Liver (tissue), 9 donors: ENCODE results near the gene RRAS2. TPM values are rescaled to one million over a fixed set of nuclear protein-coding genes. Genes with fewer than 3 reads are reported as not detected.

ENCODE experiments used
- DNase-seq: peaks from one replicate; pipeline ENCODE4 v3.0.0-alpha.2; 2017; ENCODE audit warnings: low spot score
- H3K27ac ChIP-seq, 2 donors: one replicate each; pipeline ENCODE4 v1.7.0; 2013; ENCODE audit warnings: inconsistent platforms in 2 of 2, low read length in 2 of 2, control low read depth in 1 of 2, low read depth in 1 of 2, mild to moderate bottlenecking in 1 of 2
- H3K27me3 ChIP-seq, 4 donors: one replicate each; pipeline versions ENCODE4 v1.6.1 to v1.7.0; 2013; ENCODE audit warnings: low read length in 3 of 4, inconsistent platforms in 1 of 4, mild to moderate bottlenecking in 1 of 4, moderate library complexity in 1 of 4; ENCODE audit not compliant: control insufficient read depth in 4 of 4, insufficient read depth in 4 of 4
- H3K36me3 ChIP-seq, 4 donors: one replicate each; pipeline versions ENCODE4 v1.6.1 to v1.7.0; 2013; ENCODE audit warnings: low read length in 3 of 4, mild to moderate bottlenecking in 3 of 4, low read depth in 1 of 4, moderate library complexity in 1 of 4; ENCODE audit not compliant: control insufficient read depth in 4 of 4, insufficient read depth in 3 of 4
- H3K4me1 ChIP-seq, 4 donors: one replicate each; pipeline versions ENCODE4 v1.6.1 to v1.7.0; 2013; ENCODE audit warnings: low read length in 3 of 4, mild to moderate bottlenecking in 3 of 4, moderate library complexity in 1 of 4; ENCODE audit not compliant: control insufficient read depth in 4 of 4, insufficient read depth in 4 of 4
- H3K4me3 ChIP-seq, 3 donors: one replicate each; pipeline versions ENCODE4 v1.6.1 to v1.7.0; 2013; ENCODE audit warnings: low read length in 3 of 3, control low read depth in 1 of 3, low read depth in 1 of 3, mild to moderate bottlenecking in 1 of 3
- H3K9ac ChIP-seq, 2 donors: one replicate each; pipeline ENCODE4 v1.7.0; 2013; ENCODE audit warnings: low read length in 2 of 2, mild to moderate bottlenecking in 2 of 2, moderate library complexity in 2 of 2, control low read depth in 1 of 2, low read depth in 1 of 2
- H3K9me3 ChIP-seq, 4 donors: one replicate each; pipeline versions ENCODE4 v1.6.1 to v1.7.0; 2013; ENCODE audit warnings: low read length in 3 of 4; ENCODE audit not compliant: control insufficient read depth in 4 of 4
- EGR1 ChIP-seq, 2 donors: IDR thresholded peaks; 2 replicates each; pipeline ENCODE4 v1.6.1; 2016 to 2018; ENCODE audit warnings: antibody characterized with exemption in 2 of 2, low read depth in 2 of 2
- FOXA1 ChIP-seq: IDR thresholded peaks from 2 replicates; pipeline ENCODE4 v1.6.1; 2016; ENCODE audit warnings: antibody characterized with exemption
- FOXA2 ChIP-seq: IDR thresholded peaks from 2 replicates; pipeline ENCODE4 v1.6.1; 2016; ENCODE audit warnings: antibody characterized with exemption
- GABPA ChIP-seq, 2 donors: IDR thresholded peaks in 1 of 2; conservative IDR thresholded peaks in 1 of 2; 2 replicates each; pipeline ENCODE4 v1.6.1; 2016; ENCODE audit warnings: antibody characterized with exemption in 2 of 2, mild to moderate bottlenecking in 1 of 2, moderate library complexity in 1 of 2
- HNF4A ChIP-seq, 2 donors: conservative IDR thresholded peaks; 2 replicates each; pipeline ENCODE4 v1.6.1; 2016; ENCODE audit warnings: antibody characterized with exemption in 2 of 2, mild to moderate bottlenecking in 2 of 2
- JUND ChIP-seq, 2 donors: IDR thresholded peaks; 2 replicates each; pipeline ENCODE4 v1.6.1; 2016; ENCODE audit warnings: antibody characterized with exemption in 2 of 2
- NR2F2 ChIP-seq: IDR thresholded peaks from 2 replicates; pipeline ENCODE4 v1.6.1; 2016; ENCODE audit warnings: antibody characterized with exemption
- RAD21 ChIP-seq, 2 donors: IDR thresholded peaks; 2 replicates each; pipeline ENCODE4 v1.6.1; 2016; ENCODE audit warnings: antibody characterized with exemption in 2 of 2, mild to moderate bottlenecking in 2 of 2
- RXRA ChIP-seq, 2 donors: IDR thresholded peaks; 2 replicates each; pipeline ENCODE4 v1.6.1; 2017 to 2018; ENCODE audit warnings: antibody characterized with exemption in 2 of 2, mild to moderate bottlenecking in 1 of 2
- SP1 ChIP-seq: IDR thresholded peaks from 2 replicates; pipeline ENCODE4 v1.6.1; 2018; ENCODE audit warnings: antibody characterized with exemption, mild to moderate bottlenecking
- TAF1 ChIP-seq: conservative IDR thresholded peaks from 2 replicates; pipeline ENCODE4 v1.6.1; 2016; ENCODE audit warnings: antibody characterized with exemption, mild to moderate bottlenecking
- YY1 ChIP-seq: IDR thresholded peaks from 2 replicates; pipeline ENCODE4 v1.6.1; 2016; ENCODE audit warnings: antibody characterized with exemption, mild to moderate bottlenecking
- WGBS: extraction: QIAGEN DNeasy Blood & Tissue Kit; methylation state at CpG from one replicate; pipeline ENCODE4 v1.1.7; 2013; 5-methylcytosine and 5-hydroxymethylcytosine counted together
- polyA plus RNA-seq, 2 donors: library from polyadenylated mRNA; stranded (reverse) in 1 of 2; unstranded in 1 of 2; fragments of 200-250 nt in 1 of 2; fragments of >200 nt in 1 of 2; fragmentation: Nextera tagmentation in 1 of 2; extraction: Ambion mirVana in 1 of 2; gene quantifications; one replicate each; pipeline versions ENCODE4 v1.2.1 to v1.2.3, GENCODE V29; 2013 to 2015
- total RNA-seq, 2 donors: library from RNA; depleted of rRNA; stranded (reverse); fragments of >200 nt; gene quantifications; one replicate each; pipeline ENCODE4 v1.2.3, GENCODE V29; 2014
- TF ChIP-seq, protein P1 (sequence below): IDR thresholded peaks from 2 replicates; pipeline ENCODE4 v1.6.1; 2016; ENCODE audit warnings: antibody characterized with exemption
- TF ChIP-seq, protein P2 (sequence below): IDR thresholded peaks from 2 replicates; pipeline ENCODE4 v1.6.1; 2016; ENCODE audit warnings: antibody characterized with exemption
- TF ChIP-seq, protein P3 (sequence below): fragments of 150-350 bp; IDR thresholded peaks from 2 replicates; pipeline ENCODE4 v1.5.1; 2017; ENCODE audit warnings: improper control_type of control experiment, low read depth, low read length; ENCODE audit not compliant: missing input control
- TF ChIP-seq, protein P4 (sequence below): IDR thresholded peaks from 2 replicates; pipeline ENCODE4 v1.6.1; 2016; ENCODE audit warnings: antibody characterized with exemption, mild to moderate bottlenecking
- donor health status: healthy.
- donor health status: healthy.
- donor health status: healthy.
- donor health status: healthy.
- donor health status: healthy.

The RRAS2 gene
- total and polyA plus RNA-seq, 4 donors, result 11.2 to 23.8 (median 17.5) TPM

DNA sequence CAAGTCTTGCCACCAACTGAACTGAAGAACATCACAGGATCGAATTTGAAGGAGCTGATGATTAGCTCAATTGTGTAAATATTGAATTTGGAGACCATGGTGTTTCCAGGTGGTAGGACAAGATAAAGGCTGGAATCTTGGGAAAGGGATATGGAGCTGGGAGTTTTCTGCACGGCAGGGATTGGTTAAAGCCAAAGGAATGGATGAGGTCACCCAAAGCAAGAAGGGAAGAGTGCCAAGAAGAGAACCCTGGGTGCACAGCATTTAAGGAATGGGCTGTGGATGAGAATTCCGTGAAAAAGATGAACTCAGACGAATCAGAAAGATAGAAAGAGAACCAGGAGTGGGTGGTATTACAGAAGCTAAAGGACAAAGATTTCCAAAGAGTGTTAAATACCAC is 29.4 kb upstream of the RRAS2 start:
- H3K27ac ChIP-seq, result no peak overlapping the region

DNA sequence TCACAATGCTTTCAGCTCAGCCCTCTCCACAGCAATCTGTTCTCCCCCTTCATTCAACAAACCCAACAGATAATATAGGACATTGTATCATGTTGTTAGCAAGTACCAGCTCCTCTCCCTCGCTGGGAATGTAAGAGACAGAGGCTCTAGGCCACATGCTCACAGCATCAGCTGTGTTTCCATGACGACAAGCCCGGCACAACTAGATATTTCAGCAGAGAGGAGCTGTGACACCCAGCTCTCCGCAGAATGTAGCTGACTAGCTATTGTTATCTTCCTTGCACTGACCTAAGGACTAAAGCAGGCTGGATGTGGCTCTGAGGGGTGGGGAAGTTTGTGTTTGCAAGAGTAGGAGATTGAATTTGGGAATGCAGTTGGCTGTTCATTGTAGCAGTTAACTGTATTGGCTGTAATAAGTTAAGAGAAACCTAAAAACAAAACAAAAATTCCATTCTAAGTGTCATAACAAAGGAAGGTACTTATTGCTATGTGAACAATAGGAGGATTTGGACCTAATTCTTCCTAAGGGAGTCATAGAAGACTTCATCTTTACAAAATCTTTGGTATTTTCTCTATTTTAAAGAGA is 28.0 kb upstream of the RRAS2 start:
- no peak for DNase-seq
- Histone ChIP-seq H3K4me3 (no peak overlapping the region), H3K27me3 (no peaks in the 10 kb centered on the region), H3K4me1 (peaks cover 0 to 4% (median under 1%) of the 10 kb centered on the region in 4 donors), H3K27ac (no peak overlapping the region), H3K9me3 (no peaks in the 10 kb centered on the region), H3K36me3 (no peaks in the 10 kb centered on the region), H3K9ac (no peak overlapping the region)
- 78% methylated on average over 4 of the region's 4 CpGs for WGBS
- TF ChIP-seq HNF4A (conservative IDR thresholded peaks at IDR 0.05), result no peak
- TF ChIP-seq FOXA1, result no peak
- no peak for TF ChIP-seq EGR1 (IDR thresholded peaks at IDR 0.05; ENCODE audit: low read depth in 2 of 2)
- no peak for TF ChIP-seq SP1
- no peak for TF ChIP-seq YY1
- TF ChIP-seq, protein P1, sequence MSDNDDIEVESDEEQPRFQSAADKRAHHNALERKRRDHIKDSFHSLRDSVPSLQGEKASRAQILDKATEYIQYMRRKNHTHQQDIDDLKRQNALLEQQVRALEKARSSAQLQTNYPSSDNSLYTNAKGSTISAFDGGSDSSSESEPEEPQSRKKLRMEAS, result no peak
- TF ChIP-seq JUND (IDR thresholded peaks at IDR 0.05), result no peak
- TF ChIP-seq, protein P2, sequence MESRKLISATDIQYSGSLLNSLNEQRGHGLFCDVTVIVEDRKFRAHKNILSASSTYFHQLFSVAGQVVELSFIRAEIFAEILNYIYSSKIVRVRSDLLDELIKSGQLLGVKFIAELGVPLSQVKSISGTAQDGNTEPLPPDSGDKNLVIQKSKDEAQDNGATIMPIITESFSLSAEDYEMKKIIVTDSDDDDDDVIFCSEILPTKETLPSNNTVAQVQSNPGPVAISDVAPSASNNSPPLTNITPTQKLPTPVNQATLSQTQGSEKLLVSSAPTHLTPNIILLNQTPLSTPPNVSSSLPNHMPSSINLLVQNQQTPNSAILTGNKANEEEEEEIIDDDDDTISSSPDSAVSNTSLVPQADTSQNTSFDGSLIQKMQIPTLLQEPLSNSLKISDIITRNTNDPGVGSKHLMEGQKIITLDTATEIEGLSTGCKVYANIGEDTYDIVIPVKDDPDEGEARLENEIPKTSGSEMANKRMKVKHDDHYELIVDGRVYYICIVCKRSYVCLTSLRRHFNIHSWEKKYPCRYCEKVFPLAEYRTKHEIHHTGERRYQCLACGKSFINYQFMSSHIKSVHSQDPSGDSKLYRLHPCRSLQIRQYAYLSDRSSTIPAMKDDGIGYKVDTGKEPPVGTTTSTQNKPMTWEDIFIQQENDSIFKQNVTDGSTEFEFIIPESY, result no peak
- no peak for TF ChIP-seq GABPA (IDR thresholded peaks at IDR 0.05 in 1 of 2, conservative IDR thresholded peaks at IDR 0.05 in 1 of 2)
- no peak for TF ChIP-seq RXRA (IDR thresholded peaks at IDR 0.05)

More for the DNA sequence above, 29.4 kb upstream of the RRAS2 start:
- Histone ChIP-seq H3K9ac (no peak overlapping the region), H3K9me3 (no peaks in the 10 kb centered on the region), H3K4me1 (peaks cover 0 to 3% (median 0%) of the 10 kb centered on the region in 4 donors), H3K4me3 (no peak overlapping the region), H3K27me3 (no peaks in the 10 kb centered on the region), H3K36me3 (no peaks in the 10 kb centered on the region)
- 63% methylated on average over 4 of the region's 4 CpGs for WGBS
- TF ChIP-seq, protein P3, sequence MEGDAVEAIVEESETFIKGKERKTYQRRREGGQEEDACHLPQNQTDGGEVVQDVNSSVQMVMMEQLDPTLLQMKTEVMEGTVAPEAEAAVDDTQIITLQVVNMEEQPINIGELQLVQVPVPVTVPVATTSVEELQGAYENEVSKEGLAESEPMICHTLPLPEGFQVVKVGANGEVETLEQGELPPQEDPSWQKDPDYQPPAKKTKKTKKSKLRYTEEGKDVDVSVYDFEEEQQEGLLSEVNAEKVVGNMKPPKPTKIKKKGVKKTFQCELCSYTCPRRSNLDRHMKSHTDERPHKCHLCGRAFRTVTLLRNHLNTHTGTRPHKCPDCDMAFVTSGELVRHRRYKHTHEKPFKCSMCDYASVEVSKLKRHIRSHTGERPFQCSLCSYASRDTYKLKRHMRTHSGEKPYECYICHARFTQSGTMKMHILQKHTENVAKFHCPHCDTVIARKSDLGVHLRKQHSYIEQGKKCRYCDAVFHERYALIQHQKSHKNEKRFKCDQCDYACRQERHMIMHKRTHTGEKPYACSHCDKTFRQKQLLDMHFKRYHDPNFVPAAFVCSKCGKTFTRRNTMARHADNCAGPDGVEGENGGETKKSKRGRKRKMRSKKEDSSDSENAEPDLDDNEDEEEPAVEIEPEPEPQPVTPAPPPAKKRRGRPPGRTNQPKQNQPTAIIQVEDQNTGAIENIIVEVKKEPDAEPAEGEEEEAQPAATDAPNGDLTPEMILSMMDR, result no peak
- TF ChIP-seq TAF1 (no peak), YY1 (no peak), RAD21 (IDR thresholded peaks at IDR 0.05) (no peak), GABPA (IDR thresholded peaks at IDR 0.05 in 1 of 2, conservative IDR thresholded peaks at IDR 0.05 in 1 of 2) (no peak), HNF4A (conservative IDR thresholded peaks at IDR 0.05) (no peak), NR2F2 (no peak), RXRA (IDR thresholded peaks at IDR 0.05) (no peak), JUND (IDR thresholded peaks at IDR 0.05) (no peak), FOXA1 (no peak), EGR1 (IDR thresholded peaks at IDR 0.05; ENCODE audit: low read depth in 2 of 2) (no peak), FOXA2 (no peak), SP1 (no peak)
- TF ChIP-seq, protein P2, result no peak
- TF ChIP-seq, protein P1, result no peak
- TF ChIP-seq, protein P4, sequence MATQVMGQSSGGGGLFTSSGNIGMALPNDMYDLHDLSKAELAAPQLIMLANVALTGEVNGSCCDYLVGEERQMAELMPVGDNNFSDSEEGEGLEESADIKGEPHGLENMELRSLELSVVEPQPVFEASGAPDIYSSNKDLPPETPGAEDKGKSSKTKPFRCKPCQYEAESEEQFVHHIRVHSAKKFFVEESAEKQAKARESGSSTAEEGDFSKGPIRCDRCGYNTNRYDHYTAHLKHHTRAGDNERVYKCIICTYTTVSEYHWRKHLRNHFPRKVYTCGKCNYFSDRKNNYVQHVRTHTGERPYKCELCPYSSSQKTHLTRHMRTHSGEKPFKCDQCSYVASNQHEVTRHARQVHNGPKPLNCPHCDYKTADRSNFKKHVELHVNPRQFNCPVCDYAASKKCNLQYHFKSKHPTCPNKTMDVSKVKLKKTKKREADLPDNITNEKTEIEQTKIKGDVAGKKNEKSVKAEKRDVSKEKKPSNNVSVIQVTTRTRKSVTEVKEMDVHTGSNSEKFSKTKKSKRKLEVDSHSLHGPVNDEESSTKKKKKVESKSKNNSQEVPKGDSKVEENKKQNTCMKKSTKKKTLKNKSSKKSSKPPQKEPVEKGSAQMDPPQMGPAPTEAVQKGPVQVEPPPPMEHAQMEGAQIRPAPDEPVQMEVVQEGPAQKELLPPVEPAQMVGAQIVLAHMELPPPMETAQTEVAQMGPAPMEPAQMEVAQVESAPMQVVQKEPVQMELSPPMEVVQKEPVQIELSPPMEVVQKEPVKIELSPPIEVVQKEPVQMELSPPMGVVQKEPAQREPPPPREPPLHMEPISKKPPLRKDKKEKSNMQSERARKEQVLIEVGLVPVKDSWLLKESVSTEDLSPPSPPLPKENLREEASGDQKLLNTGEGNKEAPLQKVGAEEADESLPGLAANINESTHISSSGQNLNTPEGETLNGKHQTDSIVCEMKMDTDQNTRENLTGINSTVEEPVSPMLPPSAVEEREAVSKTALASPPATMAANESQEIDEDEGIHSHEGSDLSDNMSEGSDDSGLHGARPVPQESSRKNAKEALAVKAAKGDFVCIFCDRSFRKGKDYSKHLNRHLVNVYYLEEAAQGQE, result no peak
- DNase-seq, result no peak
